HG03558 (cell line): ENCODE data around the gene GATA6.

Experiments used
- ATAC-seq: cut with Tn5 transposase; IDR thresholded peaks from one replicate; pipeline ENCODE4 v1.9.1; 2021; ENCODE audit warnings: moderate number of reproducible peaks; ENCODE audit not compliant: unreplicated experiment; ENCODE audit errors: extremely low read depth

The GATA6 gene

DNA sequence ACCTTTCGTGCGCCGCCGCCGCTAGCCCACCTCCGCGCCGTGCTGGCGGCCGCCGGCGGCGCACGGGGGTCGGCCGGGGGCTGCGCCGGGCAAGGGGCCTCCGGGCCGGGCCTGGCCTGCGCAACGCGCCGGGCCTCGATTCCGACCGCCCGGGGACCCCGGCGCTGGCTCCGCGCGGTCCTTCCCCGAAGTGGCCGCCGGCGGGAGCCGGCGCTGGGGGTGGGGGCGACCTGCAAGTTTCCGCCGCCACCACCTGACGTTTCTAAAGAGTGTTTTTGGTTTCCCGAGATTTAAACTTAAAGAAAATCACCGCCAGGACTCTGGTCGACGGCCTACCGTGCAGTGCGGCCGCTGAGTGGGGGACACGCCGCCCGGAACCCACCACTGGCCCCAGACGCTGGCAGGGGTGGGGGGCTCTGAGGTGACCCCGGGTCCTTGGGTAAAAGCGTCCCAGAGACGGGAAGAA, 3.8 kb upstream of the GATA6 start:
- no peak for ATAC-seq

DNA sequence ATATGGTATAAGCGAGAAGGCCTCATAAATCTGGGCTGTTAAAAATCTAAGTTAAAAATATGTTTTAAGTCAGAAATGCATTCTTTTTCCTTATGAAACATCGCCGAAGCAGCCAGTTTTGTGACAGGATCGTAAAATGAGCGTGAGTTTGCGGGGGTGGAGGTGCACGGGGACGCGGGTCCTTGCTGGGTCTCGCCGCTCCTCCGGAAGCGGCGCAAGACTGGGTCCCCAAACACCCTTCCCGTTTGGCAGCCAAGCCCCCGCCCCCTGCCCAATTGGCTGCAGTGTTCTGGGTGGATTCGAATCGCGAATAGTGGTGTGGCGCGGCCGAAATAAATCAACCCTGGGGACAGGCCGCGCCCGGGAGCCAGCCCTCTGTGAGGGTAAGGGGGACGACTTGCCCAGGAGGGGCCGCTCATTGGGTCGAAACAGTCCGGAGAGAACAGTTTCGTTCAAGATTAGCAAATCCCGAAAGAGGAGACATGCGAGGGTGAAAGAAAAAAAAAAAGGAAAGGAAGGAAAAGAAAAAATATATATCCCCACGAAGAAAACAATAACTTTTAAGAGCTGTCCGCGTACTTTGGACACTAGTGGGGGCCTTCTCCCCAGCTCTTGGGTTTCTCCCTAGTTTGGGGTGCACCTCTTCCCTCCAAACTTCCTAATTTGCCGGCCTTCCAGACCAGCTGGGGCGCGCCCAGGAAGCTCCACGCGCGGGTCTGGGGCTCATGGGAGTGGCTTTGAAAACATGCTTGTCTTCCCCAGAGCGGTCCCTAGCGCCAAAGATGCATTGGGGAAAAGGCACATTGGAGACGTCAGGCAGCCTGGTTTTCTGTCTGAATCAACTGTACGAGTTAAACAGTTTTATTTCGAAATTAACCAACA, 3.1 kb upstream of the GATA6 start:
- ATAC-seq = no peak

GRCh38 chr18:22167091-22167470, 2.3 kb upstream of the GATA6 start:
- no peak for ATAC-seq

DNA sequence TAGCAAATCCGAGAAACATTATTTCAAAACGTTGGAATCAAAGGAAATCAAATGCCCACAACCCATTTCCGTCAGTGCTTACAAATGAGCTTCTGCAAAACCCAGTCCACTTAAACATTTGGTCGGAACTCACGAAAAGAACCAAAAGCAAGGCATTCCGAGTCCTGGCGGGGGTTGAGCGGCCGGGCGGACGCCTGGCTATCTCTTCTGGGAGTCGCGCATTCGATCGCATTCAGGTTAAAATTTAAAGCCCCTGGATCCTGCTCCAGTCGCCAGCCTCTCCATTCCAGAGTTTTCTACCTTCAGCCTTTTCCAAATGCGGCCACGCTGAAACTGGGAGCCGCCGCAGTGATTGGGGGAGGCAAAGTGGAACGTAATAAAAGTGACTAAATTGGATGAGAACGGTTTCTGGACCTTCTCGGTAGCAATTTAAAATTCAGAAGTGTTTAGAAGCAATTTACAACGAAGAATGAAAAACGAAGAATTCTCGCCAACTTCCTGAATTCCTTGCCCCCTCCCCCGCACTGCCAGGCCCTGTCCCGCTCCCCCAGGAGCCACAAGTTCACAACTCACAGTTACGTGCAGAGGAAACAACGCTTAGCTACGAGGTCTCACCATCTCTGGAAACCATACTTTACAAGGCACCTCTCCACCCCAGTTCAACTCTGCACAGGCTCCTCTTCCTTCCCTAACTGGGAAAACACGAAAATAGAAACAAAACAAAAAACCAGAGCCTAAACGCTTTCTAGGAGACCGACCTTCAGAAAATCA, 1.7 kb upstream of the GATA6 start:
- no peak for ATAC-seq

DNA sequence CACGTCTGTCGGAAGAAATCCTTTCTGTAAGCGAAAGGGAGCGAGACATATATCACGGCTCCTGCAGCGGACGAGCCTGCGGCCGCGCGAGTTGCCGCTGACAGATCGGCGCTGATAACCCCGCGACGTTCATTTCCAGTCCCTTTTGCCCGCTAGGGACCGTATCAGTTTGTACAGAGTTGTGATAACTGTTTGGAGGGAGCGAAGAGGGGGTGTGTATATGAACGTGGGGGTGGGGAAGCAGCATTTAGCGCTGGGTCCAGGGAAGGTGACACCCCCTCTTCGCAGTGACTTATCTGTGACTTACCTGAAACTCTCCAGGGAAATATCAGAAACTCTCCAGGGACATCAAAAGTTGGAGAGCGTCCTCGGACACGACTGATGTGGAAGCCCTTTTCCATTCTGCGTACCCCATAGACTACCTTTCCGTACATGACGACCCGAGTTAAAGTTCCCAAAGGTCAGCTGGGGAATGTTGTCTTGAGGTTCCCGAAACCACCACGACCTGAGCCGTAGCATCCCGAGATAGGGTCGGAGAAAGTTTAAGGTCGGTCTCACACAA, 948 bp upstream of the GATA6 start:
- ATAC-seq = no peak

GRCh38 chr18:22169889-22170420, 566 bp downstream of the GATA6 start:
- ATAC-seq = no peak

DNA sequence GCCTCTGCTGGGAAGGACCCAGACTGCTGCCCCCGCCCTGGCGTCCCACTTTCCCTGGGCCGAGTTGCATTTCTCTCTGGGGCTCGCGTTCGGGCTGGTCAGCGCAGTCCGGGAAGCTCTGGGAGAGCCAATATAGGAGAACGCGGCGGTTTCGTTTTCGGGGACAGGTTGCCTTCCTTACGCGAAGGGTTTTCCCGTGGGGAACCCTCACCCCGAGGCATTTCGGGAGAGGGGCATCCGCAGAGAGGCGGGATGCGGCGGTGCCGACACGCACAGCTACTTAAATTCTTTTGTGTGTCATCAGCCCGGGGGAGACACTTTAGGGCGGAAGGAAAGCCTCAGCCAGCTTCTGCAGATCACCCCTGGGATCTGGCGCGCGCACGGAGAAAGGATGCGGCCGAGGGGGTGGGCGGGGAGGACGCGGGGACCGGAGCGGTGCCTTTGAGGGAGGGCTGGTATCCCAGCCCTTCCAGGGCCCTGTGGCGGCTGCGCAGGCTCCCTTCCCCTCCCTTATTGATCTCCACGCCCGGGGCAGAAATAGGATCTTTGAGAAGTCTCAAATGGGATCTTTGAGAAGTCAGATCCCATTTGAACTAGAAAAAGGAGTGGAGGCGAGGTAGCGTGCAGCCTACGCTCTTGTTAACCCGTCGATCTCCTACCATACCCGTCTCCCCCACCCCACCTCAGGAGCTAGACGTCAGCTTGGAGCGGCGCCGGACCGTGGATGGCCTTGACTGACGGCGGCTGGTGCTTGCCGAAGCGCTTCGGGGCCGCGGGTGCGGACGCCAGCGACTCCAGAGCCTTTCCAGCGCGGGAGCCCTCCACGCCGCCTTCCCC, 1.2 kb downstream of the GATA6 start:
- ATAC-seq = no peak

DNA sequence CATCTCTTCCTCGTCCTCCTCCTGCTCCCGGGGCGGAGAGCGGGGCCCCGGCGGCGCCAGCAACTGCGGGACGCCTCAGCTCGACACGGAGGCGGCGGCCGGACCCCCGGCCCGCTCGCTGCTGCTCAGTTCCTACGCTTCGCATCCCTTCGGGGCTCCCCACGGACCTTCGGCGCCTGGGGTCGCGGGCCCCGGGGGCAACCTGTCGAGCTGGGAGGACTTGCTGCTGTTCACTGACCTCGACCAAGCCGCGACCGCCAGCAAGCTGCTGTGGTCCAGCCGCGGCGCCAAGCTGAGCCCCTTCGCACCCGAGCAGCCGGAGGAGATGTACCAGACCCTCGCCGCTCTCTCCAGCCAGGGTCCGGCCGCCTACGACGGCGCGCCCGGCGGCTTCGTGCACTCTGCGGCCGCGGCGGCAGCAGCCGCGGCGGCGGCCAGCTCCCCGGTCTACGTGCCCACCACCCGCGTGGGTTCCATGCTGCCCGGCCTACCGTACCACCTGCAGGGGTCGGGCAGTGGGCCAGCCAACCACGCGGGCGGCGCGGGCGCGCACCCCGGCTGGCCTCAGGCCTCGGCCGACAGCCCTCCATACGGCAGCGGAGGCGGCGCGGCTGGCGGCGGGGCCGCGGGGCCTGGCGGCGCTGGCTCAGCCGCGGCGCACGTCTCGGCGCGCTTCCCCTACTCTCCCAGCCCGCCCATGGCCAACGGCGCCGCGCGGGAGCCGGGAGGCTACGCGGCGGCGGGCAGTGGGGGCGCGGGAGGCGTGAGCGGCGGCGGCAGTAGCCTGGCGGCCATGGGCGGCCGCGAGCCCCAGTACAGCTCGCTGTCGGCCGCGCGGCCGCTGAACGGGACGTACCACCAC, 2.1 kb downstream of the GATA6 start:
- no peak for ATAC-seq

DNA sequence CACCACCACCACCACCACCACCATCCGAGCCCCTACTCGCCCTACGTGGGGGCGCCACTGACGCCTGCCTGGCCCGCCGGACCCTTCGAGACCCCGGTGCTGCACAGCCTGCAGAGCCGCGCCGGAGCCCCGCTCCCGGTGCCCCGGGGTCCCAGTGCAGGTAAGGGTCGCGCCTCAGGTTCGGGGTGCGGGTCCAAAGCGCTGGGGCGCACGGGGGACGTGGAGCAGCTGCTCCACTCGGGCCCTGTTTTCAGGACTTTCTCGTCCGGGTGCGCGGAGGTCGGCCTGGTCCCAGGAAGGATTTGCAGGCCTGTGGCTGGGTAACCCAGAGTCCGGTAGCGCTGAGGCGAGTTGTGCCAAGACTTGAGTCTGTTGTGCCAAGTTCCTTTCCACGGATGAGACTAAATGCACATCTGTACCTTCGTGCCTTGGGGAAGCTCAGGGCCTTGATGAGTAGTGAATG, 2.8 kb downstream of the GATA6 start:
- ATAC-seq = no peak

DNA sequence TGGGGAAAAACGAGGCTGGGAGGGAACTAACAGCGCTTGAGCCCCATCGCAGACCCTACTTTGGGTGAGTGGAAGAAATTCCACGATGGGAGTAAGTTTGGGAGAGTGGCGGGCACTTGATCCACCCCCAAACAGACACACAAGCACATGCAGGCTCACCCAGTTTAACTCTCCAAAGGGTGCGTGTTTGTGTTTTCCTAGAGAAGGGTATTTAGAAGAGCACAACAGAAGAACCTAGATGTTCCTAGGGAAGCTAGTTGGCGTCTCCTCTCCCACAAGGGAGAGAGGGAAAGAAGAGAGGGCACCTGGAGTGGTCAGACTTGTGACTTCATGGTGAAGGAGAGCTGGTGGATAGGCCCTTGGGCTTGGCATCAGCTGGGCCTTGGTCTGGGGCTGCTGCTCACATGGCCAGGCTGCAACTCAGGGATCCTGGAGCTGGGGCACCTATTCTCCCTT, 3.2 kb downstream of the GATA6 start:
- no peak for ATAC-seq

DNA sequence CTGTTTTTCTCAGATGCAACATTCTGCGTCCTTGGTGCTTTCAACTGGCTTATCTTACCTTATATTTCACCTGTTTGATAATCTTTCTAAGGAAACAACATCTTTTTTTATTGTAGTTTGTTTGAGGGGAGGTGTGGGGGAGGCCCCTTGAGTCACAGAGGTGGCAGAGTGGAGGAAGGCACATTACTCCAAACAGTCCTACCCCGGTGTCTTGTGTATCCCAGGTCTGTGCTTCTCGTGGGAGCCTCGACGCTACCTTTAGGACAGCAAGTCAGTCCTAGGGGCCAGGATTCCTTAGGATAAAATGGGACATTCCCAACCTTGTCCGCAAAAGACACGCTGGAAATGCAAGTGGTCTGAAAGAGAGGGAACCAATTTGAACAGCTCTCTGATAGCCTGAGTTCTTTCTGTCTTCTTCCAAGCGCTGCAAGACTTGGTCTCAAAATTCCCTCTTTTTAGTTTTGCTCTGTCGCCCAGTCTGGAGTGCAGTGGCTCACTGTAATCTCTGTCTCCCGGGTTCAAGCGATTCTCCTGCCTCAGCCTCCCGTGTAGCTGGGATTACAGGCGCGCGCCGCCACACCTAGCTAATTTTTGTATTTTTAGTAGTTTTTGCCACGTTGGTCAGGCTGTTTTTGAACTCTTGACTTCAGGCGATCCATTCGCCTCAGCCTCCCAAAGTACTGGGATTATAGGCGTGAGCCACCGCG, 4.0 kb downstream of the GATA6 start:
- ATAC-seq = no peak

DNA sequence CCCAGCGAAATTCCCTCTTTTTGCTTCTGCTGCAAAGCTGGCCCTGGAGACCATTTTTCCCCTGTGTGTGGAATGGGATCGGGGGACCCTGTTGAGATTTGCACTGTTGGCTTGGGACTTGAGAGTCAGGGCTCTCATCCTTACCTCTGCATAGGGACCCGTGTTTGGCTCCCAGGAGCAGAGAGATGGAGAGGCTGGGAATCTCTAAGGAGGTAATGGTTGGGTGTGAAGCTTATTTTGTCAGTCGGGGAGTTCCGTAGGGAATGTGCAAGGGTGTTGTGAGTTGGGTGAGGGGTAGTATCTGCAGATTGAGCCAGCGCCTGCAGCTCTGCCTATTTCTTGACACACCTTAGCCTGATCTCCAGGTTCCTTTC, 4.5 kb downstream of the GATA6 start:
- ATAC-seq = no peak

- ATAC-seq = no peak
Observed at GRCh38 chr18:22174341-22175145, 5.2 kb downstream of the GATA6 start.

GRCh38 chr18:22175346-22175745, 6.0 kb downstream of the GATA6 start:
- no peak for ATAC-seq

DNA sequence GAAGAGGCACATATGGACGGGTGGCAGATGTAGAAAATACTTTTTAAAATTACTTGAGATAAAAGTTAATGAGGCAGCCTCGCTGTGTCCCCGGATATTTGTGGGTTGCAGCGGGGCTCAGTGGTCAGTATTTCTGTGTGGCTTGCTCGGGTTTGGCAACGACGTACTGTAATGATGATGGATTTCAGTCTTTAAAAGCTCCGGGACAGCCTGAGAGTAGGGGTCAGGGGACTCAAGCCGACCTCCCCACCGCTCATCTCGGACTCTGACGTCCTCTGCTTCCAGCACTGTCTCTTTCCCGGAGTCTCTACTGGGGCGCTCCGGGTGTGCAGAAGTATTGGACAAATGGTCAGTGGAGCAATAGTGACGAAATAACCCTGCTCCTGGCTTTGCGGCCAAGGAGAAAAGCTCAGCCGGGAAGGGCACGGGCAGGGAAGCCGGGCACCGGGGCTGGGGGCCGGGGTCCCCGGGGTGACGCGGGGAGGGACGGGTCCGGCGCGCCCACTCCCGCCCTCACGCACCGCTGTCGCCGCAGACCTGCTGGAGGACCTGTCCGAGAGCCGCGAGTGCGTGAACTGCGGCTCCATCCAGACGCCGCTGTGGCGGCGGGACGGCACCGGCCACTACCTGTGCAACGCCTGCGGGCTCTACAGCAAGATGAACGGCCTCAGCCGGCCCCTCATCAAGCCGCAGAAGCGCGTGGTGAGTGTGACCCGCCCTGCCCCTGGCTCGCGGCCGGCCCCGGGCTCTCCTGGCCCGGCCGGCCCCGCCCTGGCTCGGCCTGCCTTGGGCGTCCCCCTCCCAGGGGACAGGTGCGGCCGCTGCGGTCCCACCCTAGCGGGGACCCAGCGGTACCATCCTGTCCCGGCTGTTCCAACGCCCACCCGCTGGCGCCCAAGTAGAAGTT, 7.3 kb downstream of the GATA6 start:
- ATAC-seq = no peak

DNA sequence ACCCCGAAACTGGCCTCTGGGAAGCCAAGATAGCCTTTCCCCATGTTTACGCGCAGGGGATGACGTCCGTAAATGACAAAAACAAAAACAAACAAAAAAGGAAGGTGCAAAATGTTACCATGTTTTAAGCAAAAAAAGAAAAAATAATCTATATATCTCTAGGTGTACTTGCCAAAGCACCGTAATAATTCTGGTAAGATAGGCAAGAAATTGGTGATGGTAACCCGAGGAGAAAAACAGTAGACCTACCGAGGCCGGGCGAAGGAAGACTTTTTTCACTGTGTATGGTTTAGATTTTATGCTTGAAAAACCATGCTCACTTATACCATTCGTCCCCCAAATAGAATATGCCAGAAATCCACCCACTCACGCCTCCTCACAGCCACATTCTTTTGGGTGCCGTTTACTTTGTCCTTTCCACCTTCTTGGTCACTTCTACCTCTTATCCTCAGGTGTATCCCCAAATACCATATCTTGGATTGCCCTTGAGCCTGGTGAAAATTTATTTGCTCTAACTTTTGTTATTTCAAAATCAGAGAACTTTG, 8.0 kb downstream of the GATA6 start:
- ATAC-seq = no peak
